A673 (cell line): ENCODE data around the gene IRAG1. TPM values are rescaled to one million over a fixed set of nuclear protein-coding genes. Genes with fewer than 3 reads are reported as not detected.

Experiments
- BruUV-seq: library from RNA; stranded (reverse); fragments of 400-500 nt; replicated peaks from 2 replicates; lab custom pipeline; 2021; lab: Mats Ljungman, UMichigan
- CTCF ChIA-PET: fragments of 300-600 bp; sonication (Branson Sonifier 250); formaldehyde crosslinking; loops from one replicate; lab custom pipeline; 2022; ENCODE audit warnings: antibody characterized with exemption; lab: Charles Lee
- POLR2A ChIA-PET: fragments of 300-600 bp; sonication (Branson Sonifier 250); formaldehyde crosslinking; loops from one replicate; lab custom pipeline; 2022; ENCODE audit warnings: antibody characterized with exemption; ENCODE audit not compliant: low non-redundant PET; lab: Charles Lee
- DNase-seq: peaks from one replicate; pipeline ENCODE4 v3.0.0-alpha.2; 2015; ENCODE audit warnings: low spot score
- H3K27ac ChIP-seq: fragments of 200-600 bp; sonication (generic); 2 replicates; pipeline ENCODE4 v1.5.1; 2016; ENCODE audit warnings: mixed run types, low read depth, mild to moderate bottlenecking, mixed read lengths, antibody characterized with exemption, low read length; ENCODE audit not compliant: poor library complexity, severe bottlenecking
- H3K27me3 ChIP-seq: fragments of 200-600 bp; sonication (generic); replicated peaks from 2 replicates; pipeline ENCODE4 v1.6.1; 2017; ENCODE audit warnings: mixed run types, low read depth, mild to moderate bottlenecking, mixed read lengths, antibody characterized with exemption, low read length; ENCODE audit not compliant: insufficient read depth, poor library complexity
- H3K36me3 ChIP-seq: fragments of 200-600 bp; sonication (generic); 2 replicates; pipeline ENCODE4 v1.6.1; 2016; ENCODE audit warnings: mixed run types, mild to moderate bottlenecking, mixed read lengths, antibody characterized with exemption, low read length; ENCODE audit not compliant: insufficient read depth, poor library complexity, severe bottlenecking
- H3K4me1 ChIP-seq: fragments of 200-600 bp; sonication (generic); 2 replicates; pipeline ENCODE4 v1.6.1; 2017; ENCODE audit warnings: mixed run types, mild to moderate bottlenecking, mixed read lengths, antibody characterized with exemption, low read length; ENCODE audit not compliant: insufficient read depth, poor library complexity, severe bottlenecking
- H3K4me3 ChIP-seq: fragments of 200-600 bp; sonication (generic); 2 replicates; pipeline ENCODE4 v1.5.1; 2016; ENCODE audit warnings: low read depth, mixed run types, mild to moderate bottlenecking, mixed read lengths, low read length; ENCODE audit not compliant: poor library complexity, severe bottlenecking
- H3K9me3 ChIP-seq: fragments of 200-600 bp; sonication (generic); 2 replicates; pipeline ENCODE4 v1.6.1; 2016; ENCODE audit warnings: mixed run types, low read depth, mild to moderate bottlenecking, mixed read lengths, antibody characterized with exemption, low read length; ENCODE audit not compliant: poor library complexity, severe bottlenecking
- CTCF ChIP-seq: fragments of 300-800, 200-600 bp; sonication (generic); conservative IDR thresholded peaks from 2 replicates; pipeline ENCODE4 v1.5.1; 2017; ENCODE audit warnings: low read depth, mild to moderate bottlenecking, antibody characterized with exemption, low read length, moderate library complexity, mixed read lengths
- EZH2 ChIP-seq: fragments of 200-600 bp; sonication (generic); IDR thresholded peaks from 2 replicates; pipeline ENCODE4 v1.6.1; 2017; ENCODE audit warnings: borderline replicate concordance, low read depth, mild to moderate bottlenecking, mixed read lengths, antibody characterized with exemption, low read length; ENCODE audit not compliant: poor library complexity, severe bottlenecking
- intact Hi-C: fragments of 100-400 bp; cut with micrococcal nuclease; formaldehyde crosslinking; loops from one replicate; pipeline ENCODE4 v1.10.0; 2022; ENCODE audit not compliant: unreplicated experiment
- total RNA-seq: library from RNA; stranded (reverse); gene quantifications from 2 replicates; pipeline ENCODE4 v1.2.3, GENCODE V29; 2021

IRAG1 gene
- total RNA-seq, 1 experiment from 2014 or later = 0.26 TPM

DNA sequence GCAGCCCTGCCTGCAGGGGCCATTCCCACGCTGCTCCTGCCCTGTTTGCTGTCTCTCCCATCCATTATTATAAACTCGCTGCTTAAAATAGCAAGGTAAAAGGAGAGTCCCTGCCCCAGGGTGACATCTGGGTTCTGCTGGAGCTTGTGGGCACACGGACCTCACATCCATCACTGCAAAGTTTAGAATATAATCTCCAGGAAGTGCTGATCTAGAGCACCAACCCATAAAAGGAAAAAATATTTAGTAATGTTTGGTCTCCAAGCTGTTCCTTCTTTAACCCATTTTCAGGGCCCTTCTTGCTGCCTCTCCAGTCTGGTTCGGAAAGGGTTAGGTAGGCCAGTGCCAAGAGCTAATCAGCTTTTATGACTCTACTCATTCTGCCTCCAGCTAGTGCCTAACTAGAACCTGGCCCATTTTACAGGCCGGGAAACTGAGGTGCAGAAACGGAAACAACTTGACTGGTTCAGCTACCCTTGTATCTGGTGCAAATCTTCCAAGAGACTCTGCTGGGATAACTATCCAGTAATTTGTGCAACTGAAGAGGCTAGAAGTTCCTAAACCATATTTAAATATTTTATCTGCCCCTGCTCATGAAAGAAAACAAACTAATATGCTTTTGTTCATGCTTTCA is 37.5 kb downstream of the IRAG1 start:
- no TSS peak for BruUV-seq
- no peak overlapping the region for H3K4me3 ChIP-seq
- POLR2A ChIA-PET = no interaction called here
- intact Hi-C loops = no loop called here
- no peak for DNase-seq
- peaks cover 67% of the 10 kb centered on the region for H3K4me1 ChIP-seq
- H3K27ac ChIP-seq = peak overlapping the region; percentile 39
- TF ChIP-seq CTCF (no peak), EZH2 (no peak)
- no peaks in the 10 kb centered on the region for H3K9me3 ChIP-seq
- no peaks in the 10 kb centered on the region for H3K36me3 ChIP-seq
- no peaks in the 10 kb centered on the region for H3K27me3 ChIP-seq
- CTCF ChIA-PET = interaction anchor here (0.6 kb wide), 1 partner anchor 32 kb away, joined by 3 read pairs; no protein-coding TSS in a partner anchor

- peak overlapping the region; percentile 39 for H3K27ac ChIP-seq
- ChIA-PET CTCF (no interaction called here), POLR2A (no interaction called here)
- H3K27me3 ChIP-seq = no peaks in the 10 kb centered on the region
- H3K4me3 ChIP-seq = no peak overlapping the region
- no peaks in the 10 kb centered on the region for H3K36me3 ChIP-seq
- no TSS peak for BruUV-seq
- H3K4me1 ChIP-seq = peaks cover 74% of the 10 kb centered on the region
- H3K9me3 ChIP-seq = no peaks in the 10 kb centered on the region
- DNase-seq = no peak
- intact Hi-C loops = no loop called here
- TF ChIP-seq EZH2 = no peak
- TF ChIP-seq CTCF = no peak
These were observed 38.3 kb downstream of the IRAG1 start for GRCh38 chr11:10655227-10655626.

DNA sequence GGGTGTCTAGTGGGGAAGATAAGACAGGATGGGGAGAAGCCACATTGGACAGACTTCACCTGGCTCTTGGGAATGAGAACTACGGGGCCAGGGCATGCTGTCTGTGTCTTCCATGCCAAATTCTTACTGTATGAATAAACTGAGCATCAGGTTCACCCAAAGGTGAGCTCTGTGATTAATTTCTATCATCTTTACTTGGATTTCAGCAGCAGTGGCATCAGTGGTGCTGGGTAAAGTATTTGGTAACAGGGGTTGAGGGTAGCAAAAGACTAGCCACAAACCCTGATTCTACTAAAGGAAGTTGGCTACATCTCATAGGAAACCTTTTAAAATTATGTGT is 38.8 kb downstream of the IRAG1 start:
- H3K27me3 ChIP-seq = no peaks in the 10 kb centered on the region
- TF ChIP-seq CTCF (no peak), EZH2 (no peak)
- no peaks in the 10 kb centered on the region for H3K9me3 ChIP-seq
- no TSS peak for BruUV-seq
- peak overlapping the region; percentile 39 for H3K27ac ChIP-seq
- H3K4me1 ChIP-seq = peaks cover 73% of the 10 kb centered on the region
- no peak overlapping the region for H3K4me3 ChIP-seq
- no peaks in the 10 kb centered on the region for H3K36me3 ChIP-seq
- intact Hi-C loops = loop anchor here (1.0 kb wide), 1 partner anchor 90 kb away; no protein-coding TSS in a partner anchor
- ChIA-PET CTCF (interaction anchor here (0.9 to 1.0 kb wide), 2 partner anchors 140 to 241 kb away, joined by 3 read pairs; no protein-coding TSS in a partner anchor), POLR2A (no interaction called here)
- no peak for DNase-seq
